Measurements from ENCODE around the gene WDFY2.
A peak's percentile ranks its signal among the peaks of the same experiment; 100 is the strongest.

WDFY2 gene

GRCh38 chr13:51707461-51707860, 123.2 kb downstream of the WDFY2 start:
- Histone ChIP-seq H3K9ac (ENCODE audit: low read length) (peak overlapping the region; percentile 18; the same call in 1 of the 2 replicates), H3K27ac (ENCODE audit: low read length) (peak overlapping the region; percentile 88), H3K79me2 (ENCODE audit: low read length) (no peaks in the 10 kb centered on the region), H3K4me3 (ENCODE audit: low read length) (peak overlapping the region; percentile 8; the same call in 1 of the 2 replicates), H3K27me3 (ENCODE audit: low read depth, low read length) (no peaks in the 10 kb centered on the region), H3K4me2 (ENCODE audit: low read length) (peak overlapping the region; percentile 10), H3K9me3 (ENCODE audit: insufficient read depth, low read length) (no peaks in the 10 kb centered on the region), H2AFZ (ENCODE audit: low read depth, low read length) (no peak overlapping the region), H3K36me3 (replicated peaks; ENCODE audit: low read depth, low read length) (peaks cover 16% of the 10 kb centered on the region), H3K4me1 (ENCODE audit: low read length) (peaks cover 45% of the 10 kb centered on the region), H4K20me1 (ENCODE audit: insufficient read depth, low read length) (no peaks in the 10 kb centered on the region)
- TF ChIP-seq CTCF (IDR thresholded peaks at IDR 0.05; ENCODE audit: low read depth, low read length) (no peak), EZH2phosphoT487 (IDR thresholded peaks at IDR 0.05; ENCODE audit: low read depth) (no peak)

GRCh38 chr13:51713807-51714206, 129.5 kb downstream of the WDFY2 start:
- Histone ChIP-seq H4K20me1 (ENCODE audit: insufficient read depth, low read length) (no peaks in the 10 kb centered on the region), H3K27ac (ENCODE audit: low read length) (peak overlapping the region; percentile 59)
- no peak for TF ChIP-seq CTCF (IDR thresholded peaks at IDR 0.05; ENCODE audit: low read depth, low read length)
- TF ChIP-seq EZH2phosphoT487 (IDR thresholded peaks at IDR 0.05; ENCODE audit: low read depth) = no peak

GRCh38 chr13:51714663-51715168, 130.5 kb downstream of the WDFY2 start:
- Histone ChIP-seq H3K4me1 (ENCODE audit: low read length) (peaks cover 24% of the 10 kb centered on the region), H3K9ac (ENCODE audit: low read length) (no peak overlapping the region), H3K36me3 (replicated peaks; ENCODE audit: low read depth, low read length) (peaks cover 4% of the 10 kb centered on the region), H3K4me3 (ENCODE audit: low read length) (no peak overlapping the region), H3K4me2 (ENCODE audit: low read length) (peak overlapping the region; percentile 41), H3K27ac (ENCODE audit: low read length) (peak overlapping the region; percentile 59), H3K9me3 (ENCODE audit: insufficient read depth, low read length) (no peaks in the 10 kb centered on the region), H2AFZ (ENCODE audit: low read depth, low read length) (no peak overlapping the region), H3K27me3 (ENCODE audit: low read depth, low read length) (no peaks in the 10 kb centered on the region), H3K79me2 (ENCODE audit: low read length) (no peaks in the 10 kb centered on the region), H4K20me1 (ENCODE audit: insufficient read depth, low read length) (no peaks in the 10 kb centered on the region)
- TF ChIP-seq CTCF (IDR thresholded peaks at IDR 0.05; ENCODE audit: low read depth, low read length) (no peak), EZH2phosphoT487 (IDR thresholded peaks at IDR 0.05; ENCODE audit: low read depth) (no peak)

More at GRCh38 chr13:51713807-51714206, 129.5 kb downstream of the WDFY2 start:
- Histone ChIP-seq H3K9me3 (ENCODE audit: insufficient read depth, low read length) (no peaks in the 10 kb centered on the region), H3K4me2 (ENCODE audit: low read length) (0 out of 2 replicates have a peak overlapping the region, but pooled peaks have one; percentile 41), H3K9ac (ENCODE audit: low read length) (no peak overlapping the region), H3K36me3 (replicated peaks; ENCODE audit: low read depth, low read length) (no peaks in the 10 kb centered on the region), H3K4me3 (ENCODE audit: low read length) (no peak overlapping the region), H3K79me2 (ENCODE audit: low read length) (no peaks in the 10 kb centered on the region), H3K4me1 (ENCODE audit: low read length) (peaks cover 24% of the 10 kb centered on the region), H2AFZ (ENCODE audit: low read depth, low read length) (no peak overlapping the region), H3K27me3 (ENCODE audit: low read depth, low read length) (no peaks in the 10 kb centered on the region)

- H3K27ac ChIP-seq (ENCODE audit: low read length) = no peak overlapping the region
- H3K27me3 ChIP-seq (ENCODE audit: low read depth, low read length) = no peaks in the 10 kb centered on the region
- no peak overlapping the region for H3K4me2 ChIP-seq (ENCODE audit: low read length)
- H4K20me1 ChIP-seq (ENCODE audit: insufficient read depth, low read length) = no peaks in the 10 kb centered on the region
- H3K9me3 ChIP-seq (ENCODE audit: insufficient read depth, low read length) = no peaks in the 10 kb centered on the region
- no peak overlapping the region for H3K9ac ChIP-seq (ENCODE audit: low read length)
- peaks cover 27% of the 10 kb centered on the region for H3K4me1 ChIP-seq (ENCODE audit: low read length)
- H2AFZ ChIP-seq (ENCODE audit: low read depth, low read length) = no peak overlapping the region
- no peaks in the 10 kb centered on the region for H3K79me2 ChIP-seq (ENCODE audit: low read length)
- no peak overlapping the region for H3K4me3 ChIP-seq (ENCODE audit: low read length)
- no peak for TF ChIP-seq CTCF (IDR thresholded peaks at IDR 0.05; ENCODE audit: low read depth, low read length)
- H3K36me3 ChIP-seq (replicated peaks; ENCODE audit: low read depth, low read length) = peaks cover 9% of the 10 kb centered on the region
These were observed 131.4 kb downstream of the WDFY2 start for GRCh38 chr13:51715613-51716012.
